Testis (tissue), 3 donors: Measurements from ENCODE around the gene DGCR6L. TPM values are rescaled to one million over a fixed set of nuclear protein-coding genes. Genes with fewer than 3 reads are reported as not detected.
A peak's percentile ranks its signal among the peaks of the same experiment; 100 is the strongest.
"Not testable (repeated sequence)": the region's sequence is repeated elsewhere in the genome, so short reads cannot be mapped to it uniquely, and the experiment has no call there.

Experiments used
- DNase-seq: peaks from one replicate; pipeline ENCODE4 v3.0.0-alpha.2; 2019
- H3K27ac ChIP-seq, 2 donors: fragments of 200-600 bp; sonication (generic); one replicate each; pipeline ENCODE4 v1.5.1; 2019
- H3K27me3 ChIP-seq: fragments of 200-600 bp; sonication (generic); one replicate; pipeline ENCODE4 v1.5.1; 2019
- H3K36me3 ChIP-seq: fragments of 200-600 bp; sonication (generic); one replicate; pipeline ENCODE4 v1.5.1; 2017; ENCODE audit warnings: low read depth; ENCODE audit errors: missing control alignments
- H3K4me1 ChIP-seq: fragments of 200-600 bp; sonication (generic); one replicate; pipeline ENCODE4 v1.5.1; 2019
- H3K4me3 ChIP-seq, 2 donors: fragments of 200-600 bp; sonication (generic); one replicate each; pipeline ENCODE4 v1.5.1; 2017 to 2019
- H3K9me3 ChIP-seq: fragments of 200-600 bp; sonication (generic); one replicate; pipeline ENCODE4 v1.5.1; 2017
- CTCF ChIP-seq, 3 experiments: fragments of 450-650 bp in 2 of 3; fragments of 200-600 bp in 1 of 3; sonication (generic) in 1 of 3; IDR thresholded peaks; one replicate each; pipeline ENCODE4 v1.5.1; 2016 to 2019; ENCODE audit warnings: antibody characterized with exemption in 3 of 3, mild to moderate bottlenecking in 2 of 3, moderate library complexity in 1 of 3
- POLR2A ChIP-seq: fragments of 450-650 bp; IDR thresholded peaks from one replicate; pipeline ENCODE4 v1.6.1; 2017; ENCODE audit warnings: antibody characterized with exemption, mild to moderate bottlenecking, moderate library complexity
- WGBS, 2 donors: methylation state at CpG; one replicate each; pipeline ENCODE4 v1.1.5; 2018; 5-methylcytosine and 5-hydroxymethylcytosine counted together
- intact Hi-C: fragments of 100-400 bp; cut with DNase I; formaldehyde crosslinking; loops from one replicate; pipeline ENCODE4 v1.15.1; 2023; ENCODE audit warnings: low total_unique reads
- polyA plus RNA-seq: library from polyadenylated mRNA; stranded (reverse); fragments of 350-450 nt; fragmentation: Illumina TruSeq; extraction: RNeasy Lipid Tissue Mini Kit (QIAGEN cat#74804); gene quantifications from one replicate; pipeline ENCODE4 v1.2.3, GENCODE V29; 2014; ENCODE audit warnings: low read depth, low replicate concordance; ENCODE audit not compliant: insufficient read depth
- total RNA-seq, 2 donors: library from RNA; depleted of rRNA; stranded (reverse); fragments of >200 nt; gene quantifications; one replicate each; pipeline ENCODE4 v1.2.3, GENCODE V29; 2016

The DGCR6L gene
- total and polyA plus RNA-seq, 3 donors from 2014 or later, result 152 to 257 (median 171) TPM

- TF ChIP-seq POLR2A, result no peak
- no peak for TF ChIP-seq CTCF (IDR thresholded peaks at IDR 0.05)
- intact Hi-C loops, result no loop called here
- no peaks in the 10 kb centered on the region for H3K4me1 ChIP-seq
- no peak overlapping the region for H3K27ac ChIP-seq
- no peaks in the 10 kb centered on the region for H3K27me3 ChIP-seq
- no peaks in the 10 kb centered on the region for H3K36me3 ChIP-seq
- H3K4me3 ChIP-seq, result no peak overlapping the region
- no peak for DNase-seq
- WGBS, 2 donors, result 58 to 67% methylated on average over 11 of the region's 11 CpGs
- no peaks in the 10 kb centered on the region for H3K9me3 ChIP-seq
These were observed 28.2 kb downstream of the DGCR6L start for GRCh38 chr22:20291604-20292063.

GRCh38 chr22:20291249-20291586, 28.6 kb downstream of the DGCR6L start:
- TF ChIP-seq POLR2A (no peak), CTCF (IDR thresholded peaks at IDR 0.05) (no peak)
- Histone ChIP-seq H3K9me3 (no peaks in the 10 kb centered on the region), H3K4me1 (no peaks in the 10 kb centered on the region), H3K27ac (no peak overlapping the region), H3K36me3 (no peaks in the 10 kb centered on the region), H3K27me3 (no peaks in the 10 kb centered on the region), H3K4me3 (no peak overlapping the region)
- intact Hi-C loops, result no loop called here
- DNase-seq, result no peak
- WGBS, 2 donors, result 71 to 88% methylated on average over 3 to 5 of the region's 5 CpGs

GRCh38 chr22:20290578-20291248, 29.1 kb downstream of the DGCR6L start:
- no peak for DNase-seq
- H3K9me3 ChIP-seq, result no peaks in the 10 kb centered on the region
- no peak overlapping the region for H3K4me3 ChIP-seq
- 86 to 90% methylated on average over 2 to 12 of the region's 13 CpGs for WGBS, 2 donors
- intact Hi-C loops, result no loop called here
- H3K4me1 ChIP-seq, result no peaks in the 10 kb centered on the region
- no peak overlapping the region for H3K27ac ChIP-seq
- H3K36me3 ChIP-seq, result no peaks in the 10 kb centered on the region
- no peaks in the 10 kb centered on the region for H3K27me3 ChIP-seq
- no peak for TF ChIP-seq CTCF (IDR thresholded peaks at IDR 0.05)
- no peak for TF ChIP-seq POLR2A

GRCh38 chr22:20290045-20290392, 29.8 kb downstream of the DGCR6L start:
- no peak overlapping the region for H3K4me3 ChIP-seq
- no peak for DNase-seq
- intact Hi-C loops, result no loop called here
- H3K27ac ChIP-seq, result no peak overlapping the region
- TF ChIP-seq CTCF (IDR thresholded peaks at IDR 0.05) (no peak), POLR2A (no peak)
- H3K9me3 ChIP-seq, result no peaks in the 10 kb centered on the region
- H3K27me3 ChIP-seq, result no peaks in the 10 kb centered on the region
- 83 to 94% methylated on average over 2 to 10 of the region's 10 CpGs for WGBS, 2 donors
- H3K36me3 ChIP-seq, result no peaks in the 10 kb centered on the region
- no peaks in the 10 kb centered on the region for H3K4me1 ChIP-seq

- H3K9me3 ChIP-seq, H3K4me3 ChIP-seq, H3K4me1 ChIP-seq, H3K36me3 ChIP-seq, intact Hi-C loops, H3K27me3 ChIP-seq, H3K27ac ChIP-seq: not testable (repeated sequence)
- DNase-seq, result peak; percentile 51
- 60 to 81% methylated on average over 18 of the region's 23 CpGs for WGBS, 2 donors
These were observed 30.4 kb downstream of the DGCR6L start for GRCh38 chr22:20289182-20290044.

- DNase-seq, H3K4me1 ChIP-seq, H3K9me3 ChIP-seq, H3K27ac ChIP-seq, H3K36me3 ChIP-seq, H3K4me3 ChIP-seq, intact Hi-C loops, H3K27me3 ChIP-seq: not testable (repeated sequence)
- WGBS, 2 donors, result 71 to 78% methylated on average over 8 of the region's 20 CpGs
These were observed 33.0 kb downstream of the DGCR6L start for GRCh38 chr22:20286784-20287423.

GRCh38 chr22:20286312-20286660, 33.6 kb downstream of the DGCR6L start:
- H3K36me3 ChIP-seq, H3K4me1 ChIP-seq, H3K27ac ChIP-seq, intact Hi-C loops, H3K4me3 ChIP-seq, H3K27me3 ChIP-seq, H3K9me3 ChIP-seq, DNase-seq: not testable (repeated sequence)
- 28 to 42% methylated on average over 8 of the region's 8 CpGs for WGBS, 2 donors
